Measurements from ENCODE around the gene NCAPD3. TPM values are rescaled to one million over a fixed set of nuclear protein-coding genes. Genes with fewer than 3 reads are reported as not detected.

NCAPD3 gene
- total and polyA plus RNA-seq, 9 of the 15 experiments (the other 6 are each of a cell fraction or from before 2014, with no cell fraction given), result 23.6 to 80.6 (median 58.6) TPM

- no peak overlapping the region for H2AFZ ChIP-seq (ENCODE audit: low read depth, low read length)
- ChIA-PET POLR2A (no interaction called here), CTCF (ENCODE audit: low intra/inter-chr PET ratio) (no interaction called here)
- no TSS peak for BruUV-seq (replicated peaks)
- no peaks in the 10 kb centered on the region for H3K27me3 ChIP-seq (ENCODE audit: control insufficient read depth in 2 of 2, insufficient read depth in 2 of 2, low read length in 2 of 2)
- peaks cover 1 to 7% of the 10 kb centered on the region in 2 experiments; a peak in 3 of 5 replicates for H3K4me1 ChIP-seq (replicated peaks in 1 of 2; ENCODE audit: control insufficient read depth in 2 of 2, insufficient read depth in 2 of 2, low read length in 2 of 2)
- H3K9ac ChIP-seq (ENCODE audit: insufficient read depth in 1 of 2, low read depth in 2 of 2, low read length in 2 of 2), result no peak overlapping the region
- DNase-seq (ENCODE audit: extremely low read depth in 1 of 4, low spot score in 3 of 4) (no peak), ATAC-seq (no peak), FAIRE-seq (no peak)
- WGBS (ENCODE audit: insufficient coverage, low coverage, missing lambda C conversion rate), result 69% methylated on average over 4 of the region's 4 CpGs
- peaks cover 18% of the 10 kb centered on the region for H3K79me2 ChIP-seq (ENCODE audit: control insufficient read depth, insufficient read depth, low read length)
- H3K27ac ChIP-seq (ENCODE audit: extremely low read depth, low read depth, low read length), result no peak overlapping the region
- peaks cover 63% of the 10 kb centered on the region for H3K36me3 ChIP-seq (ENCODE audit: control insufficient read depth, insufficient read depth, low read length)
- no peak for TF ChIP-seq ZNF41 (CRISPR knock-in tag; conservative IDR thresholded peaks at IDR 0.05)
- no peak for TF ChIP-seq KAT2B (IDR thresholded peaks at IDR 0.05; ENCODE audit: low read depth, low read length)
- TF ChIP-seq PTTG1 (tag; IDR thresholded peaks at IDR 0.05; ENCODE audit: low read depth), result no peak
- TF ChIP-seq ASH1L (IDR thresholded peaks at IDR 0.05; ENCODE audit: borderline replicate concordance, low read depth, partially characterized antibody), result no peak
- TF ChIP-seq CREB3L1 (IDR thresholded peaks at IDR 0.05; ENCODE audit: borderline replicate concordance, low read depth), result no peak
- no peak for TF ChIP-seq ARID3A (IDR thresholded peaks at IDR 0.05; ENCODE audit: borderline replicate concordance, low read depth, low read length)
- no peak for TF ChIP-seq ESRRA (IDR thresholded peaks at IDR 0.05; ENCODE audit: borderline replicate concordance, low read depth)
- TF ChIP-seq REST (IDR thresholded peaks at IDR 0.05; ENCODE audit: borderline replicate concordance), result no peak
- TF ChIP-seq REST (CRISPR knock-in tag; IDR thresholded peaks at IDR 0.05; ENCODE audit: low read depth), result no peak
- no peaks in the 10 kb centered on the region for H4K20me1 ChIP-seq (replicated peaks; ENCODE audit: control insufficient read depth, insufficient read depth, low read length)
- H3K4me3 ChIP-seq, result no peak overlapping the region
- in situ Hi-C loops (cut with MboI), result no loop called here
- intact Hi-C loops (cut with micrococcal nuclease), result no loop called here
- no peaks in the 10 kb centered on the region for H3K9me1 ChIP-seq (ENCODE audit: control insufficient read depth, insufficient read depth, low read length)
- H3K4me2 ChIP-seq (ENCODE audit: insufficient read depth, low read length), result no peak overlapping the region
- no peaks in the 10 kb centered on the region for H3K9me3 ChIP-seq (replicated peaks; ENCODE audit: control insufficient read depth, insufficient read depth, low read depth, low read length)
Measured at GRCh38 chr11:134258577-134258976, 34.8 kb upstream of the NCAPD3 start.
